Fibroblast of villous mesenchyme (primary cell): ENCODE results near the gene LRRK1. TPM values are rescaled to one million over a fixed set of nuclear protein-coding genes. Genes with fewer than 3 reads are reported as not detected.

ENCODE experiments used
- DNase-seq: peaks from one replicate; pipeline ENCODE4 v3.0.0-alpha.2; 2010; ENCODE audit warnings: low read depth
- H3K4me3 ChIP-seq: 2 replicates; pipeline ENCODE4 v1.5.1; 2011; ENCODE audit warnings: low read depth, mild to moderate bottlenecking, low read length
- total RNA-seq: library from RNA; depleted of rRNA; stranded (reverse); fragments of >200 nt; gene quantifications from 2 replicates; pipeline ENCODE4 v1.2.3, GENCODE V29; 2012
- TF ChIP-seq, protein P1 (sequence below): IDR thresholded peaks from 2 replicates; pipeline ENCODE4 v1.5.1; 2012; ENCODE audit warnings: low read depth, mild to moderate bottlenecking, low read length; ENCODE audit not compliant: insufficient read depth

Gene LRRK1
- total RNA-seq, 1 donor: 10.8 TPM

GRCh38 chr15:100926258-100926657 is 7.1 kb downstream of the LRRK1 start:
- TF ChIP-seq, protein P1, sequence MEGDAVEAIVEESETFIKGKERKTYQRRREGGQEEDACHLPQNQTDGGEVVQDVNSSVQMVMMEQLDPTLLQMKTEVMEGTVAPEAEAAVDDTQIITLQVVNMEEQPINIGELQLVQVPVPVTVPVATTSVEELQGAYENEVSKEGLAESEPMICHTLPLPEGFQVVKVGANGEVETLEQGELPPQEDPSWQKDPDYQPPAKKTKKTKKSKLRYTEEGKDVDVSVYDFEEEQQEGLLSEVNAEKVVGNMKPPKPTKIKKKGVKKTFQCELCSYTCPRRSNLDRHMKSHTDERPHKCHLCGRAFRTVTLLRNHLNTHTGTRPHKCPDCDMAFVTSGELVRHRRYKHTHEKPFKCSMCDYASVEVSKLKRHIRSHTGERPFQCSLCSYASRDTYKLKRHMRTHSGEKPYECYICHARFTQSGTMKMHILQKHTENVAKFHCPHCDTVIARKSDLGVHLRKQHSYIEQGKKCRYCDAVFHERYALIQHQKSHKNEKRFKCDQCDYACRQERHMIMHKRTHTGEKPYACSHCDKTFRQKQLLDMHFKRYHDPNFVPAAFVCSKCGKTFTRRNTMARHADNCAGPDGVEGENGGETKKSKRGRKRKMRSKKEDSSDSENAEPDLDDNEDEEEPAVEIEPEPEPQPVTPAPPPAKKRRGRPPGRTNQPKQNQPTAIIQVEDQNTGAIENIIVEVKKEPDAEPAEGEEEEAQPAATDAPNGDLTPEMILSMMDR: no peak
- no peak overlapping the region for H3K4me3 ChIP-seq
- DNase-seq: no peak

DNA sequence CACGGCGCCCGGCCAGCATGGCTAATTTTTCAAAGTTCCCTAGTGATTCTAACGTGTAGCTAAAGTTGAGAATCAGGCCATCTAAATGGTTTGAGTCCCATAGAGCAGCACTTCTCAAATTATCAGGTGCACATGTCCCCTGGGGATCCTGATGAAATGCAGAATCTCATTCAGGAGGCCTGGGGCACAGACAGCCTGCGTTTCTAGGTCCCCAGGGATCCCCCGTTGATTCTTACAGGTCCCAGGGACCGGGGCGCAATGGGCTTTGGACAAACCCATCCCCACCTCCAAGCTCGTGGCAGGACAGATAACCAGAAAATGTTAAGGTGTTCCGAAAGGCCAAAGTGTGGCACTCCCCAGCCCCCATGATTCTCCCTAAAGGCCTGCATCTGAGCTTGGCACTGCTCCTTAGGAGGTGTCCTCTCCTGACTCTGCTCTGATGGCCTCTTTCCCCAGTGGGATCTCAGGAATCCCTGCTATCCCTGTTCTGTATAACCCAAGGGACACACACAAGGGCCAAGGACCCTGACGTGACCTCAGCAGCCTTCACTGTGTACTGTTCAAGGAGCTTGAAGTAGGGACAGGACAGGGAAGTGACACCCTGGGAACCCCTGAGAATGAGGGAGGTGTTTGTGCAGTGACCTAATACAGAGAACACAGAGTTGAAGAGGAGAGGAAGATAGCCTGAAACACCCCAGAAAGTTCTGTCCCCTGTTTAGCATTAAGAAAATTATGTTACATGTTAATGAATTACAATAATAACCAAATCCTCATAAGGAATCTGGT is 8.0 kb downstream of the LRRK1 start:
- no peak for DNase-seq
- TF ChIP-seq, protein P1: no peak
- H3K4me3 ChIP-seq: no peak overlapping the region

GRCh38 chr15:100928632-100929280 is 9.6 kb downstream of the LRRK1 start:
- TF ChIP-seq, protein P1: no peak
- no peak overlapping the region for H3K4me3 ChIP-seq
- DNase-seq: no peak

DNA sequence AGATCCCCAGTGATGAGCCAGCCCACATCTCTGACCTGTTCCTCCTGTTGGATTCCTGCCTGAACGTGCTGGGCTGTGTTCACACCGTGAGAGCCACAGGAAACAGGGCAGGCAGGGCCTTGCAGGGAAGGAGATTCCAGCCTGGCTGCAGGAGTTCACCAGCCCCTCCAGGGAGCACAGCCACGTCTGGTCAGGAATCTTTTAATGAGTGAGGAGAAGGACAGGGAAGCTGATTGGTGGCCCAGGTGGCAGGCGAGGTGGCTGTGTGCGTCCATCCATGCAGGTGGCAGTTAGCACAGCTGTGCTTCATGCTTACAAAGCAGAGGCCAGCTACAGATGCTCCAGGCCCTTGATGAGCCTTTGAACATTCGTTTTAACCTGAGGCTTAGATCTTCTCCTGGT is 10.5 kb downstream of the LRRK1 start:
- H3K4me3 ChIP-seq: no peak overlapping the region
- TF ChIP-seq, protein P1: no peak
- DNase-seq: no peak

DNA sequence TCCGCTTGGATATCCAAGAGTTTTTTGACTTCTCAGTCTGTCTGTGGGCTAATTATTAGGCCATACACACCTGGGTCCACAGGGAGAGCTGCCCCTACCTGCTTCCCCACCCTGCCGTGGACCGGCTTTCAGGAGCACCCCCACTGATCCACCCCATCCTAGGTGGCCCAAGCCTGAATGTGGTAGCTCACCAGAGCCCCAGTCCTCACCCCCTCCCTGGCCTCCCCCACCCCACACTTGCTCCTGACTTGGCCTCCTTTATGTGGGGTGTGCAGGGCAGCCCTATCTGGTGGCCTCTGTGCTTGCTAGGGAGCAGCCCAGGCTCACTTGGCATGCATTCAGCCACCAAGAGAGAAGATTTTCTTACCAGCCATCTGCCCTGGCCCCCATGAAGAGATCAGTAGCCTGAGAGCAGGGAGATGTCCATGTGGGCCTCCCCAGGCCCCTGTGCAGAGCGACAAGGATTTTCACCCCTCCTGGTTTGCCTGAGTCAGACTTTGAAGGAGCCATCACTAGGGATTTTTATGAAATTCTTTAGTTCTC is 11.2 kb downstream of the LRRK1 start:
- H3K4me3 ChIP-seq: no peak overlapping the region
- no peak for DNase-seq
- TF ChIP-seq, protein P1: no peak

- TF ChIP-seq, protein P1: no peak
- H3K4me3 ChIP-seq: no peak overlapping the region
- DNase-seq: no peak
Observed at GRCh38 chr15:100931143-100931890, 12.2 kb downstream of the LRRK1 start.
